ENCODE results near the gene PSD4.

PSD4 gene

GRCh38 chr2:113252047-113252590, 78.3 kb downstream of the PSD4 start:
- TF ChIP-seq CTCF (IDR thresholded peaks at IDR 0.05; ENCODE audit: low read length, missing control alignments) = no peak
- no peak overlapping the region for H3K4me3 ChIP-seq (replicated peaks; ENCODE audit: low read depth, low read length)
- DNase-seq (ENCODE audit: low read depth) = no peak

- TF ChIP-seq CTCF (IDR thresholded peaks at IDR 0.05; ENCODE audit: low read length, missing control alignments) = no peak
- H3K4me3 ChIP-seq (replicated peaks; ENCODE audit: low read depth, low read length) = no peak overlapping the region
- no peak for DNase-seq (ENCODE audit: low read depth)
These were observed 79.7 kb downstream of the PSD4 start for GRCh38 chr2:113253453-113253852.

- no peak for TF ChIP-seq CTCF (IDR thresholded peaks at IDR 0.05; ENCODE audit: low read length, missing control alignments)
- peak; percentile 17 for DNase-seq (ENCODE audit: low read depth)
- no peak overlapping the region for H3K4me3 ChIP-seq (replicated peaks; ENCODE audit: low read depth, low read length)
These were observed 81.6 kb downstream of the PSD4 start for GRCh38 chr2:113255140-113256070.

GRCh38 chr2:113257516-113258264, 83.9 kb downstream of the PSD4 start:
- DNase-seq (ENCODE audit: low read depth) = no peak
- no peak for TF ChIP-seq CTCF (IDR thresholded peaks at IDR 0.05; ENCODE audit: low read length, missing control alignments)
- no peak overlapping the region for H3K4me3 ChIP-seq (replicated peaks; ENCODE audit: low read depth, low read length)

- TF ChIP-seq CTCF (IDR thresholded peaks at IDR 0.05; ENCODE audit: low read length, missing control alignments) = no peak
- DNase-seq (ENCODE audit: low read depth) = no peak
These were observed 84.8 kb downstream of the PSD4 start for GRCh38 chr2:113258471-113259147.

More at GRCh38 chr2:113258471-113259147, 84.8 kb downstream of the PSD4 start:
- H3K4me3 ChIP-seq (replicated peaks; ENCODE audit: low read depth, low read length) = no peak overlapping the region
